ENCODE measurements around the gene LSS.

DNA sequence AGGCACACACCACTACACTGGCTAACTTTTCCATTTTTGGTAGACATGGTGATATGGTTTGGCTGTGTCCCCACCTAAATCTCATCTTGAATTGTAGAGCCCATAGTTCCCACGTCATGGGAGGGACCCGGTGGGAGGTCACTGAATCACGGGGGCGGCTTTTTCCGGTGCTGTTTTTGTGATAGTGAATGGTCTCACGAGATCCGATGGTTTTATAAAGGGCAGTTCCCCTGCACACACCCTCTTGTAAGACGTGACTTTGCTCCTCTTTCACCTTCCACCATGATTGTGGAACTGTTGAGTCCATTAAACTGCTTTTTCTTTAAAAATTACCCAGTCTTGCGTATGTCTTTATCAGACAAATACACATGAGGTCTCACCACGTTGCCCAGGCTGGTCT lies 71.9 kb downstream of the LSS start:
- no peak for TF ChIP-seq RUNX3 (IDR thresholded peaks at IDR 0.05; ENCODE audit: low read length)
- no peak for TF ChIP-seq KDM1A (IDR thresholded peaks at IDR 0.05; ENCODE audit: borderline replicate concordance)
- TF ChIP-seq NR2F1 (conservative IDR thresholded peaks at IDR 0.05) = no peak
- TF ChIP-seq, protein P1, sequence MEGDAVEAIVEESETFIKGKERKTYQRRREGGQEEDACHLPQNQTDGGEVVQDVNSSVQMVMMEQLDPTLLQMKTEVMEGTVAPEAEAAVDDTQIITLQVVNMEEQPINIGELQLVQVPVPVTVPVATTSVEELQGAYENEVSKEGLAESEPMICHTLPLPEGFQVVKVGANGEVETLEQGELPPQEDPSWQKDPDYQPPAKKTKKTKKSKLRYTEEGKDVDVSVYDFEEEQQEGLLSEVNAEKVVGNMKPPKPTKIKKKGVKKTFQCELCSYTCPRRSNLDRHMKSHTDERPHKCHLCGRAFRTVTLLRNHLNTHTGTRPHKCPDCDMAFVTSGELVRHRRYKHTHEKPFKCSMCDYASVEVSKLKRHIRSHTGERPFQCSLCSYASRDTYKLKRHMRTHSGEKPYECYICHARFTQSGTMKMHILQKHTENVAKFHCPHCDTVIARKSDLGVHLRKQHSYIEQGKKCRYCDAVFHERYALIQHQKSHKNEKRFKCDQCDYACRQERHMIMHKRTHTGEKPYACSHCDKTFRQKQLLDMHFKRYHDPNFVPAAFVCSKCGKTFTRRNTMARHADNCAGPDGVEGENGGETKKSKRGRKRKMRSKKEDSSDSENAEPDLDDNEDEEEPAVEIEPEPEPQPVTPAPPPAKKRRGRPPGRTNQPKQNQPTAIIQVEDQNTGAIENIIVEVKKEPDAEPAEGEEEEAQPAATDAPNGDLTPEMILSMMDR (IDR thresholded peaks at IDR 0.05 in 2 of 3, conservative IDR thresholded peaks at IDR 0.05 in 1 of 3; ENCODE audit: control insufficient read depth in 2 of 3, extremely low read depth in 1 of 3, insufficient read depth in 1 of 3, low read depth in 3 of 3, low read length in 3 of 3) = no peak
- no peak for TF ChIP-seq MAX (IDR thresholded peaks at IDR 0.05; ENCODE audit: low read depth, low read length)
- no peak for TF ChIP-seq NFXL1 (IDR thresholded peaks at IDR 0.05; ENCODE audit: borderline replicate concordance)
- TF ChIP-seq YY1 (IDR thresholded peaks at IDR 0.05; ENCODE audit: low read depth, low read length) = no peak
- no peak for TF ChIP-seq NFIC (IDR thresholded peaks at IDR 0.05; ENCODE audit: low read depth, low read length)
- TF ChIP-seq CBFB (IDR thresholded peaks at IDR 0.05; ENCODE audit: low read depth) = no peak
- no peak for TF ChIP-seq POLR2AphosphoS5 (IDR thresholded peaks at IDR 0.05; ENCODE audit: low read length)
- TF ChIP-seq EZH2 (IDR thresholded peaks at IDR 0.05; ENCODE audit: borderline replicate concordance, control insufficient read depth, low read depth, low read length) = no peak
- no peak for TF ChIP-seq CBX5 (IDR thresholded peaks at IDR 0.05; ENCODE audit: low read depth)
- no peak for TF ChIP-seq CREB1 (IDR thresholded peaks at IDR 0.05; ENCODE audit: low read depth)
- TF ChIP-seq ZZZ3 (IDR thresholded peaks at IDR 0.05; ENCODE audit: control insufficient read depth, insufficient read length, low read depth) = no peak

Data from GM12878 (cell line).